HG02759 (cell line): Measurements from ENCODE around the gene DDI1.
A peak's percentile ranks its signal among the peaks of the same experiment; 100 is the strongest.

ENCODE experiments used
- ATAC-seq: cut with Tn5 transposase; IDR thresholded peaks from one replicate; pipeline ENCODE4 v1.9.1; 2021; ENCODE audit warnings: mild to moderate bottlenecking, moderate library complexity; ENCODE audit not compliant: unreplicated experiment

Gene DDI1

GRCh38 chr11:104036588-104036987, at the start of gene DDI1:
Gene DDI1, plus strand, starts transcription at chr11:104036640. Its CDS starts 183 bp downstream, at chr11:104036823.
- no peak for ATAC-seq

GRCh38 chr11:103987629-103988594, 48.5 kb upstream of the DDI1 start:
- no peak for ATAC-seq

GRCh38 chr11:103988595-103988969, 47.9 kb upstream of the DDI1 start:
- ATAC-seq = no peak

GRCh38 chr11:103993507-103993906, 42.9 kb upstream of the DDI1 start:
- no peak for ATAC-seq

GRCh38 chr11:103994094-103994493, 42.3 kb upstream of the DDI1 start:
- no peak for ATAC-seq

GRCh38 chr11:103994518-103994917, 41.9 kb upstream of the DDI1 start:
- ATAC-seq = no peak

- no peak for ATAC-seq
These were observed 40.5 kb upstream of the DDI1 start for GRCh38 chr11:103995896-103996295.

GRCh38 chr11:103997082-103997481, 39.4 kb upstream of the DDI1 start:
- peak; percentile 69 for ATAC-seq

GRCh38 chr11:103998826-103999508, 37.5 kb upstream of the DDI1 start:
- no peak for ATAC-seq

GRCh38 chr11:104000798-104001197, 35.6 kb upstream of the DDI1 start:
- ATAC-seq = no peak

GRCh38 chr11:104001561-104002056, 34.8 kb upstream of the DDI1 start:
- no peak for ATAC-seq

- no peak for ATAC-seq
These were observed 32.9 kb upstream of the DDI1 start for GRCh38 chr11:104003491-104003890.

GRCh38 chr11:104005234-104005855, 31.1 kb upstream of the DDI1 start:
- ATAC-seq = no peak

- ATAC-seq = no peak
These were observed 26.7 kb upstream of the DDI1 start for GRCh38 chr11:104009744-104010143.

GRCh38 chr11:104011044-104011443, 25.4 kb upstream of the DDI1 start:
- ATAC-seq = no peak

GRCh38 chr11:104015649-104016415, 20.6 kb upstream of the DDI1 start:
- peak; percentile 88 for ATAC-seq

GRCh38 chr11:104024572-104024971, 11.9 kb upstream of the DDI1 start:
- ATAC-seq = no peak

- ATAC-seq = no peak
These were observed 7.8 kb upstream of the DDI1 start for GRCh38 chr11:104028476-104029263.

- no peak for ATAC-seq
These were observed 3.3 kb upstream of the DDI1 start for GRCh38 chr11:104033134-104033533.

GRCh38 chr11:104033561-104033960, 2.9 kb upstream of the DDI1 start:
- ATAC-seq = no peak
